HCT116 (cell line): Measurements from ENCODE around the gene CDC14A. TPM values are rescaled to one million over a fixed set of nuclear protein-coding genes. Genes with fewer than 3 reads are reported as not detected.

Experiments used
- ATAC-seq: fragments of 200-7000 bp; cut with Tn5 transposase; 2 replicates; pipeline ENCODE4 v1.9.1; 2020; ENCODE audit warnings: mild to moderate bottlenecking, moderate library complexity
- BruUV-seq: library from RNA; stranded (reverse); fragments of 400-500 nt; replicated peaks from 2 replicates; lab custom pipeline; 2021; lab: Mats Ljungman, UMichigan
- CTCF ChIA-PET: fragments of 300-600 bp; sonication (Branson Sonifier 250); formaldehyde crosslinking; loops from one replicate; lab custom pipeline; 2021; ENCODE audit warnings: antibody characterized with exemption; lab: Charles Lee
- POLR2A ChIA-PET: fragments of 300-600, 350-600 bp; sonication (Branson Sonifier 250); formaldehyde crosslinking; loops from one replicate; lab custom pipeline; 2021; ENCODE audit warnings: antibody characterized with exemption; lab: Charles Lee
- RAD21 ChIA-PET, 2 experiments: fragments of 300-600 bp; sonication (Branson Sonifier 250); formaldehyde crosslinking; loops; one replicate each; lab custom pipeline; 2023; ENCODE audit warnings: low total read pairs in 2 of 2; ENCODE audit not compliant: uncharacterized antibody in 2 of 2, unreplicated experiment in 2 of 2, low non-redundant PET in 1 of 2; lab: Charles Lee
- DNase-seq: peaks from one replicate; pipeline ENCODE4 v3.0.0-alpha.2; 2010; ENCODE audit warnings: low read depth, low spot score
- H2AFZ ChIP-seq: fragments of 200-600 bp; shearing (Covaris generic), sonication (generic); 2 replicates; pipeline ENCODE4 v1.6.1; 2017; ENCODE audit warnings: low read depth, mixed run types, mixed read lengths, antibody characterized with exemption, low read length; ENCODE audit not compliant: poor library complexity, severe bottlenecking
- H3K27ac ChIP-seq: 2 replicates; pipeline ENCODE4 v1.5.1; 2012; ENCODE audit warnings: low read depth, low read length
- H3K27me3 ChIP-seq: fragments of 200-600 bp; sonication (generic); 2 replicates; pipeline ENCODE4 v1.6.1; 2016; ENCODE audit warnings: mixed run types, low read length, mixed read lengths; ENCODE audit not compliant: insufficient read depth
- H3K36me3 ChIP-seq, 2 experiments: fragments of 200-500 bp in 1 of 2; fragments of 200-600 bp in 1 of 2; sonication (Bioruptor generic) in 1 of 2; sonication (generic) in 1 of 2; 2 replicates each; pipeline versions ENCODE4 v1.5.1 to v1.6.1; 2014 to 2016; ENCODE audit warnings: low read length in 2 of 2, inconsistent platforms in 1 of 2, mixed read lengths in 1 of 2, mixed run types in 1 of 2; ENCODE audit not compliant: insufficient read depth in 2 of 2, control insufficient read depth in 1 of 2
- H3K4me1 ChIP-seq, 2 experiments: fragments of 200-600 bp in 1 of 2; sonication (generic) in 1 of 2; 2 replicates each; pipeline versions ENCODE4 v1.5.1 to v1.6.1; 2012 to 2017; ENCODE audit warnings: low read length in 2 of 2, inconsistent platforms in 1 of 2, mild to moderate bottlenecking in 1 of 2, mixed read lengths in 1 of 2, mixed run types in 1 of 2, moderate library complexity in 1 of 2; ENCODE audit not compliant: insufficient read depth in 2 of 2, control insufficient read depth in 1 of 2
- H3K4me2 ChIP-seq: fragments of 200-600 bp; sonication (generic); 2 replicates; pipeline ENCODE4 v1.6.1; 2017; ENCODE audit warnings: mixed run types, low read length, mixed read lengths
- H3K4me3 ChIP-seq, 2 experiments: fragments of 200-600 bp in 1 of 2; sonication (generic) in 1 of 2; replicated peaks in 1 of 2; 2 replicates each; pipeline ENCODE4 v1.5.1; 2011 to 2016; ENCODE audit warnings: low read length in 2 of 2, control low read depth in 1 of 2, low read depth in 1 of 2, mild to moderate bottlenecking in 1 of 2, mixed read lengths in 1 of 2, mixed run types in 1 of 2
- H3K79me2 ChIP-seq: fragments of 200-600 bp; sonication (generic); 2 replicates; pipeline ENCODE4 v1.6.1; 2017; ENCODE audit warnings: mild to moderate bottlenecking, mixed run types, low read length, moderate library complexity, mixed read lengths; ENCODE audit not compliant: insufficient read depth
- H3K9ac ChIP-seq: fragments of 200-600 bp; sonication (generic); 2 replicates; pipeline ENCODE4 v1.6.1; 2016; ENCODE audit warnings: low read length, mixed read lengths
- H3K9me2 ChIP-seq: fragments of 200-600 bp; sonication (generic), shearing (Covaris generic); 2 replicates; pipeline ENCODE4 v1.6.1; 2017; ENCODE audit warnings: mixed run types, mild to moderate bottlenecking, moderate library complexity; ENCODE audit not compliant: insufficient read depth
- H3K9me3 ChIP-seq, 2 experiments: fragments of 200-500 bp in 1 of 2; fragments of 200-600 bp in 1 of 2; sonication (Bioruptor generic) in 1 of 2; sonication (generic) in 1 of 2; 2 replicates each; pipeline ENCODE4 v1.6.1; 2014 to 2017; ENCODE audit warnings: low read length in 2 of 2, mixed read lengths in 2 of 2, inconsistent platforms in 1 of 2, low read depth in 1 of 2, mild to moderate bottlenecking in 1 of 2, mixed run types in 1 of 2, moderate library complexity in 1 of 2; ENCODE audit not compliant: control insufficient read depth in 1 of 2, insufficient read depth in 1 of 2
- H4K20me1 ChIP-seq: fragments of 200-600 bp; sonication (generic), shearing (Covaris generic); 2 replicates; pipeline ENCODE4 v1.6.1; 2017; ENCODE audit warnings: mixed run types, mild to moderate bottlenecking, moderate library complexity; ENCODE audit not compliant: insufficient read depth
- CBX3 ChIP-seq: IDR thresholded peaks from 2 replicates; pipeline ENCODE4 v1.6.1; 2012; ENCODE audit warnings: low read depth
- CEBPB ChIP-seq: IDR thresholded peaks from 2 replicates; pipeline ENCODE4 v1.6.1; 2012; ENCODE audit warnings: low read depth
- EZH2 ChIP-seq: fragments of 200-600 bp; sonication (generic); IDR thresholded peaks from 2 replicates; pipeline ENCODE4 v1.6.1; 2017; ENCODE audit warnings: antibody characterized with exemption, mixed run types
- JUND ChIP-seq: IDR thresholded peaks from 2 replicates; pipeline ENCODE4 v1.6.1; 2012
- POLR2A ChIP-seq: IDR thresholded peaks from 2 replicates; pipeline ENCODE4 v1.7.0; 2011; ENCODE audit warnings: borderline replicate concordance; ENCODE audit not compliant: insufficient read depth, insufficient read length; ENCODE audit errors: extremely low read depth
- POLR2AphosphoS5 ChIP-seq: IDR thresholded peaks from 2 replicates; pipeline ENCODE4 v1.6.1; 2011; ENCODE audit warnings: mild to moderate bottlenecking, low read depth, low read length, moderate library complexity
- RAD21 ChIP-seq: IDR thresholded peaks from 2 replicates; pipeline ENCODE4 v1.6.1; 2012; ENCODE audit warnings: low read depth, mild to moderate bottlenecking
- SIN3A ChIP-seq: IDR thresholded peaks from 2 replicates; pipeline ENCODE4 v1.6.1; 2012; ENCODE audit warnings: low read depth
- SP1 ChIP-seq: IDR thresholded peaks from 2 replicates; pipeline ENCODE4 v1.6.1; 2012; ENCODE audit warnings: low read depth
- SRF ChIP-seq: IDR thresholded peaks from 2 replicates; pipeline ENCODE4 v1.6.1; 2012; ENCODE audit warnings: low read depth
- TCF7L2 ChIP-seq: IDR thresholded peaks from 2 replicates; pipeline ENCODE4 v1.7.0; 2011; ENCODE audit warnings: borderline replicate concordance, inconsistent platforms; ENCODE audit not compliant: insufficient read depth, insufficient read length; ENCODE audit errors: extremely low read depth
- YY1 ChIP-seq: IDR thresholded peaks from 2 replicates; pipeline ENCODE4 v1.6.1; 2011; ENCODE audit warnings: low read length, low read depth, moderate library complexity, mild to moderate bottlenecking; ENCODE audit not compliant: insufficient replicate concordance; ENCODE audit errors: extremely low read depth
- intact Hi-C: fragments of 100-400 bp; cut with micrococcal nuclease; formaldehyde crosslinking; loops from 2 replicates; pipeline ENCODE4 v1.10.0; 2022
- total RNA-seq: library from RNA; stranded (reverse); gene quantifications from one replicate; pipeline ENCODE4 v1.2.1, GENCODE V29; 2021; ENCODE audit not compliant: unreplicated experiment
- TF ChIP-seq, protein P1 (sequence below), 3 experiments: fragments of 200-600 bp in 1 of 3; sonication (generic) in 1 of 3; IDR thresholded peaks in 2 of 3; conservative IDR thresholded peaks in 1 of 3; 2 replicates each; pipeline ENCODE4 v1.5.1; 2012 to 2017; ENCODE audit warnings: low read depth in 2 of 3, low read length in 2 of 3, antibody characterized with exemption in 1 of 3, borderline replicate concordance in 1 of 3, control low read depth in 1 of 3, mild to moderate bottlenecking in 1 of 3, mixed read lengths in 1 of 3, mixed run types in 1 of 3, moderate library complexity in 1 of 3; ENCODE audit not compliant: insufficient read depth in 1 of 3
- TF ChIP-seq, protein P2 (sequence below): IDR thresholded peaks from 2 replicates; pipeline ENCODE4 v1.6.1; 2012
- TF ChIP-seq, protein P3 (sequence below): IDR thresholded peaks from 2 replicates; pipeline ENCODE4 v1.6.1; 2012

The CDC14A gene
- total RNA-seq, 1 experiment from 2014 or later: 5.1 TPM

DNA sequence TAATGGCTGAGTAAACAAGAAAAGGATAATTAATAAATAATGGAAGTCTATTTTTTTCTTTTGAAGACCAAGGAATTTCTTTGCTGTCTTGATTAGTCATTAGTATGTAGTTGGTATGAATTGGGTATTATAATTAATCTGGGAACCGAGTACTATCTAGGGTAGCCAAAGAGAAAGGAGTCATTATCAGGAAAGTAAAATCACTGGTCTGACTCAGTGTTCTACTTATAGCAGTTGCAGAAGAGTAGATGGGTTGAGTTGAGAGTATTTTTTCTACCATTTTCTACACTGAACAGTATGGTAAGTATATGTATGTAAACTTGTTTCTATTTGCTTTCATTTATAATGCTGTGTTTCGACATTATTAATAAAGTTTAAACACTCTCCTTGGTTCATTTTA, 26.6 kb downstream of the CDC14A start:
- Histone ChIP-seq H3K27me3 (no peaks in the 10 kb centered on the region), H3K4me1 (no peaks in the 10 kb centered on the region), H3K4me2 (no peak overlapping the region), H3K79me2 (no peaks in the 10 kb centered on the region), H3K4me3 (no peak overlapping the region), H3K9ac (no peak overlapping the region), H3K27ac (no peak overlapping the region), H3K36me3 (no peaks in the 10 kb centered on the region), H3K9me3 (no peaks in the 10 kb centered on the region), H3K9me2 (no peaks in the 10 kb centered on the region), H4K20me1 (no peaks in the 10 kb centered on the region), H2AFZ (no peak overlapping the region)
- ChIA-PET POLR2A (no interaction called here), CTCF (no interaction called here), RAD21 (no interaction called here)
- no peak for TF ChIP-seq SRF
- TF ChIP-seq POLR2A: no peak
- no peak for TF ChIP-seq RAD21
- no peak for TF ChIP-seq POLR2AphosphoS5
- no peak for TF ChIP-seq SP1
- no peak for TF ChIP-seq YY1
- TF ChIP-seq CEBPB: no peak
- TF ChIP-seq EZH2: no peak
- no peak for TF ChIP-seq TCF7L2
- TF ChIP-seq, protein P1, sequence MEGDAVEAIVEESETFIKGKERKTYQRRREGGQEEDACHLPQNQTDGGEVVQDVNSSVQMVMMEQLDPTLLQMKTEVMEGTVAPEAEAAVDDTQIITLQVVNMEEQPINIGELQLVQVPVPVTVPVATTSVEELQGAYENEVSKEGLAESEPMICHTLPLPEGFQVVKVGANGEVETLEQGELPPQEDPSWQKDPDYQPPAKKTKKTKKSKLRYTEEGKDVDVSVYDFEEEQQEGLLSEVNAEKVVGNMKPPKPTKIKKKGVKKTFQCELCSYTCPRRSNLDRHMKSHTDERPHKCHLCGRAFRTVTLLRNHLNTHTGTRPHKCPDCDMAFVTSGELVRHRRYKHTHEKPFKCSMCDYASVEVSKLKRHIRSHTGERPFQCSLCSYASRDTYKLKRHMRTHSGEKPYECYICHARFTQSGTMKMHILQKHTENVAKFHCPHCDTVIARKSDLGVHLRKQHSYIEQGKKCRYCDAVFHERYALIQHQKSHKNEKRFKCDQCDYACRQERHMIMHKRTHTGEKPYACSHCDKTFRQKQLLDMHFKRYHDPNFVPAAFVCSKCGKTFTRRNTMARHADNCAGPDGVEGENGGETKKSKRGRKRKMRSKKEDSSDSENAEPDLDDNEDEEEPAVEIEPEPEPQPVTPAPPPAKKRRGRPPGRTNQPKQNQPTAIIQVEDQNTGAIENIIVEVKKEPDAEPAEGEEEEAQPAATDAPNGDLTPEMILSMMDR (IDR thresholded peaks at IDR 0.05 in 2 of 3, conservative IDR thresholded peaks at IDR 0.05 in 1 of 3; ENCODE audit: borderline replicate concordance in 1 of 3, insufficient read depth in 1 of 3, low read depth in 2 of 3, low read length in 2 of 3): no peak
- TF ChIP-seq, protein P2, sequence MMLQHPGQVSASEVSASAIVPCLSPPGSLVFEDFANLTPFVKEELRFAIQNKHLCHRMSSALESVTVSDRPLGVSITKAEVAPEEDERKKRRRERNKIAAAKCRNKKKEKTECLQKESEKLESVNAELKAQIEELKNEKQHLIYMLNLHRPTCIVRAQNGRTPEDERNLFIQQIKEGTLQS: no peak
- no peak for TF ChIP-seq CBX3
- TF ChIP-seq SIN3A: no peak
- TF ChIP-seq, protein P3, sequence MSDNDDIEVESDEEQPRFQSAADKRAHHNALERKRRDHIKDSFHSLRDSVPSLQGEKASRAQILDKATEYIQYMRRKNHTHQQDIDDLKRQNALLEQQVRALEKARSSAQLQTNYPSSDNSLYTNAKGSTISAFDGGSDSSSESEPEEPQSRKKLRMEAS: no peak
- no peak for TF ChIP-seq JUND
- no peak for ATAC-seq
- no TSS peak for BruUV-seq
- no peak for DNase-seq
- intact Hi-C loops: no loop called here
